ENCODE data around the gene LYST. TPM values are rescaled to one million over a fixed set of nuclear protein-coding genes. Genes with fewer than 3 reads are reported as not detected.
A peak's percentile ranks its signal among the peaks of the same experiment; 100 is the strongest.

Gene LYST
- total and polyA plus RNA-seq, 2 of the 4 experiments (the other 2 are of a cell fraction), result 2.2 to 7.2 TPM

GRCh38 chr1:235866913-235867845 is 473 bp upstream of the LYST start (continued):
- TF ChIP-seq SMC3 (IDR thresholded peaks at IDR 0.05; ENCODE audit: low read depth, low read length), result no peak

- Histone ChIP-seq H3K14ac (replicated peaks; ENCODE audit: low read depth, low read length) (peak overlapping the region; percentile 62; the same call in 1 of the 2 replicates), H2BK15ac (ENCODE audit: low read depth, low read length) (0 out of 3 replicates have a peak overlapping the region, but pooled peaks have one; percentile 9), H2BK5ac (ENCODE audit: low read depth, low read length, poor library complexity, severe bottlenecking) (no peak overlapping the region), H3K4me3 (ENCODE audit: insufficient read depth, low read depth, low read length) (peak overlapping the region; percentile 92), H4K5ac (ENCODE audit: low read depth, low read length) (no peak overlapping the region), H3K36me3 (ENCODE audit: control insufficient read depth, insufficient read depth, low read length) (no peaks in the 10 kb centered on the region), H3K9ac (ENCODE audit: low read depth, low read length) (peak overlapping the region; percentile 56), H3K4me1 (ENCODE audit: control insufficient read depth, insufficient read depth, low read length) (peaks cover 5% of the 10 kb centered on the region; the same call in 1 of the 2 replicates), H2BK20ac (ENCODE audit: low read depth, low read length) (no peak overlapping the region), H3K4ac (ENCODE audit: low read depth, low read length) (no peak overlapping the region), H4K91ac (ENCODE audit: insufficient read depth, low read depth, low read length) (no peak overlapping the region), H4K8ac (ENCODE audit: low read depth in 2 of 2, low read length in 2 of 2) (0 out of 4 replicates have a peak overlapping the region, but pooled peaks of 1 of the 2 experiments have one; percentile 24), H3K9me3 (ENCODE audit: control insufficient read depth, insufficient read depth, low read length) (no peaks in the 10 kb centered on the region), H3K79me1 (ENCODE audit: low read depth in 1 of 2, low read length in 2 of 2) (peaks cover 16 to 35% of the 10 kb centered on the region in 2 experiments), H2BK120ac (ENCODE audit: low read depth, low read length) (0 out of 2 replicates have a peak overlapping the region, but pooled peaks have one; percentile 45), H2AK9ac (replicated peaks; ENCODE audit: low read depth, low read length, poor library complexity) (peak overlapping the region; percentile 71), H2AK5ac (ENCODE audit: low read depth, low read length) (no peak overlapping the region), H3K27me3 (ENCODE audit: control insufficient read depth, insufficient read depth, low read length) (no peaks in the 10 kb centered on the region), H3K18ac (ENCODE audit: low read depth, low read length) (no peak overlapping the region), H2AFZ (replicated peaks; ENCODE audit: low read length, poor library complexity) (peak overlapping the region; percentile 85), H3K56ac (ENCODE audit: extremely low read depth, insufficient read depth, low read length) (peak overlapping the region; percentile 21; the same call in 1 of the 2 replicates), H3K23ac (ENCODE audit: low read depth, low read length) (peak overlapping the region; percentile 78; the same call in 1 of the 2 replicates), H3K27ac (ENCODE audit: insufficient read depth, low read length) (peak overlapping the region; percentile 10; the same call in 1 of the 2 replicates), H3K4me2 (ENCODE audit: low read depth, low read length) (peak overlapping the region; percentile 84), H4K20me1 (ENCODE audit: insufficient read depth, low read length) (no peaks in the 10 kb centered on the region; the same call in 1 of the 2 replicates), H3K9me1 (ENCODE audit: insufficient read depth, low read length) (peaks cover 6% of the 10 kb centered on the region; the same call in 1 of the 2 replicates)
- intact Hi-C loops (cut with micrococcal nuclease), result loop anchor here (1.0 to 2.0 kb wide), 2 partner anchors 106 to 199 kb away; partner anchors contain the start of gene NID1
- POLR2A ChIA-PET (ENCODE audit: unreplicated experiment), result interaction anchor here (1.0 to 1.5 kb wide), 2 partner anchors 51 to 106 kb away, joined by 3 to 5 read pairs; no protein-coding TSS in a partner anchor
- ATAC-seq (ENCODE audit: low read depth), result no peak
- in situ Hi-C loops (cut with MboI; ENCODE audit: low sequenced_read_pairs), result no loop called here
- BruUV-seq (replicated peaks), result no TSS peak
- CTCF ChIA-PET, result interaction anchor here (0.6 to 2.2 kb wide), 8 partner anchors 11 to 361 kb away, joined by 3 to 27 read pairs (median 4); no protein-coding TSS in a partner anchor
- DNase-seq, result no peak
- TF ChIP-seq RFX5 (IDR thresholded peaks at IDR 0.05; ENCODE audit: low read depth, low read length) (no peak), MXI1 (IDR thresholded peaks at IDR 0.05; ENCODE audit: borderline replicate concordance, low read depth, low read length) (no peak), ELK1 (IDR thresholded peaks at IDR 0.05; ENCODE audit: borderline replicate concordance, low read depth, low read length) (no peak), CHD1 (IDR thresholded peaks at IDR 0.05; ENCODE audit: low read depth, low read length) (no peak), RCOR1 (IDR thresholded peaks at IDR 0.05; ENCODE audit: insufficient replicate concordance, low read length) (no peak), BHLHE40 (IDR thresholded peaks at IDR 0.05; ENCODE audit: low read depth, low read length) (no peak), CEBPB (IDR thresholded peaks at IDR 0.05; ENCODE audit: low read depth, low read length) (no peak)
- WGBS, 2 experiments (ENCODE audit: extremely low coverage in 2 of 2, insufficient read length in 1 of 2), result 0% methylated on average over 4 of the region's 16 CpGs; no CpG with 5 or more reads in 1 of the 2 experiments
- dilution Hi-C loops (cut with HindIII; ENCODE audit: low sequenced_read_pairs, unreplicated experiment), result no loop called here
These were observed 1.0 kb downstream of the LYST start for GRCh38 chr1:235865565-235866204.

Data from IMR-90 (cell line).